SU-DHL-6 (cell line): Measurements from ENCODE around the gene NTMT2.

Experiments
- EZH2phosphoT487 ChIP-seq: fragments of 200-600 bp; sonication (generic), shearing (Covaris generic); conservative IDR thresholded peaks from 2 replicates; pipeline ENCODE4 v1.6.1; 2018; ENCODE audit warnings: mild to moderate bottlenecking, antibody characterized with exemption, low read length, moderate library complexity, mixed read lengths
- TF ChIP-seq, protein P1 (sequence below): fragments of 200-600 bp; sonication (generic); IDR thresholded peaks from one replicate; pipeline ENCODE4 v1.5.1; 2017; ENCODE audit warnings: antibody characterized with exemption, mild to moderate bottlenecking, low read length, moderate library complexity; ENCODE audit not compliant: insufficient read depth, poor library complexity, severe bottlenecking

DNA sequence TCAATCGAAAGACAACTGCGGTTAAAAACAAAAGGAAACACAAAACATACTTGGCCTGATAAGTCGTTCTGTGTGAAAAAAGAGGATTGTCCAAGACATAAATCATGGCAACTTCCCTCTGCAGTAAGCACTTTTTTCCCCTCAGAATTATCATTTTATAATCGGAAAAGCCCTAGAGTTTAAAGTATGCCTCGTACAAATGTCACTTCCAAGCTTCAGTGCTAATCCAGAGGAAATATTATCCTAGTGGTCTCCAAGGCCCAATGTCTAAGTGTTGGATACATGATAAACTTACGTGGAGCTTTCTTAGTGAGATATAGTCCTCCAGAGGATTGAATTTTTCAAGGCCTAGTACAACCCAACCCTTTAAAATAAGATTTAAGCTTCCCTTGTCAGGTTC is 11.2 kb upstream of the NTMT2 start:
- TF ChIP-seq, protein P1, sequence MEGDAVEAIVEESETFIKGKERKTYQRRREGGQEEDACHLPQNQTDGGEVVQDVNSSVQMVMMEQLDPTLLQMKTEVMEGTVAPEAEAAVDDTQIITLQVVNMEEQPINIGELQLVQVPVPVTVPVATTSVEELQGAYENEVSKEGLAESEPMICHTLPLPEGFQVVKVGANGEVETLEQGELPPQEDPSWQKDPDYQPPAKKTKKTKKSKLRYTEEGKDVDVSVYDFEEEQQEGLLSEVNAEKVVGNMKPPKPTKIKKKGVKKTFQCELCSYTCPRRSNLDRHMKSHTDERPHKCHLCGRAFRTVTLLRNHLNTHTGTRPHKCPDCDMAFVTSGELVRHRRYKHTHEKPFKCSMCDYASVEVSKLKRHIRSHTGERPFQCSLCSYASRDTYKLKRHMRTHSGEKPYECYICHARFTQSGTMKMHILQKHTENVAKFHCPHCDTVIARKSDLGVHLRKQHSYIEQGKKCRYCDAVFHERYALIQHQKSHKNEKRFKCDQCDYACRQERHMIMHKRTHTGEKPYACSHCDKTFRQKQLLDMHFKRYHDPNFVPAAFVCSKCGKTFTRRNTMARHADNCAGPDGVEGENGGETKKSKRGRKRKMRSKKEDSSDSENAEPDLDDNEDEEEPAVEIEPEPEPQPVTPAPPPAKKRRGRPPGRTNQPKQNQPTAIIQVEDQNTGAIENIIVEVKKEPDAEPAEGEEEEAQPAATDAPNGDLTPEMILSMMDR: no peak
- no peak for TF ChIP-seq EZH2phosphoT487
